Fibroblast of lung (primary cell): ENCODE results near the gene EIF4G1. TPM values are rescaled to one million over a fixed set of nuclear protein-coding genes. Genes with fewer than 3 reads are reported as not detected.

ENCODE experiments used
- DNase-seq, 2 donors: peaks; one replicate each; pipeline versions ENCODE4 v3.0.0 to v3.0.0-alpha.2; 2010; ENCODE audit warnings: low read depth in 2 of 2
- H2AFZ ChIP-seq: 2 replicates; pipeline ENCODE4 v1.5.1; 2012; ENCODE audit warnings: low read length, control low read depth, inconsistent platforms
- H3K27ac ChIP-seq: 2 replicates; pipeline ENCODE4 v1.5.1; 2011; ENCODE audit warnings: low read length, control low read depth; ENCODE audit not compliant: insufficient read depth
- H3K27me3 ChIP-seq: 2 replicates; pipeline ENCODE4 v1.5.1; 2011; ENCODE audit warnings: mild to moderate bottlenecking, low read length; ENCODE audit not compliant: control insufficient read depth, insufficient read depth
- H3K36me3 ChIP-seq: 2 replicates; pipeline ENCODE4 v1.5.1; 2011; ENCODE audit warnings: low read length; ENCODE audit not compliant: control insufficient read depth, insufficient read depth
- H3K4me1 ChIP-seq: 2 replicates; pipeline ENCODE4 v1.5.1; 2011; ENCODE audit warnings: low read length; ENCODE audit not compliant: control insufficient read depth, insufficient read depth; ENCODE audit errors: extremely low read depth
- H3K4me2 ChIP-seq: 2 replicates; pipeline ENCODE4 v1.5.1; 2011; ENCODE audit warnings: low read length, control low read depth; ENCODE audit not compliant: insufficient read depth; ENCODE audit errors: extremely low read depth
- H3K4me3 ChIP-seq, 4 experiments: fragments of 200-600 bp in 1 of 4; sonication (generic) in 1 of 4; replicated peaks in 1 of 4; 2 replicates each; pipeline ENCODE4 v1.5.1; 2011 to 2016; ENCODE audit warnings: low read length in 4 of 4, low read depth in 3 of 4, mild to moderate bottlenecking in 3 of 4, control low read depth in 2 of 4, inconsistent platforms in 1 of 4, mixed read lengths in 1 of 4; ENCODE audit not compliant: insufficient read depth in 1 of 4; ENCODE audit errors: control extremely low read depth in 1 of 4
- H3K79me2 ChIP-seq: 2 replicates; pipeline ENCODE4 v1.5.1; 2012; ENCODE audit warnings: mild to moderate bottlenecking, low read length, inconsistent platforms; ENCODE audit not compliant: control insufficient read depth, insufficient read depth
- H3K9ac ChIP-seq: 2 replicates; pipeline ENCODE4 v1.5.1; 2011; ENCODE audit warnings: mild to moderate bottlenecking, low read length, control low read depth; ENCODE audit not compliant: insufficient read depth
- H3K9me3 ChIP-seq: 2 replicates; pipeline ENCODE4 v1.5.1; 2012; ENCODE audit warnings: low read depth, low read length; ENCODE audit not compliant: control insufficient read depth, insufficient read depth
- H4K20me1 ChIP-seq: 2 replicates; pipeline ENCODE4 v1.5.1; 2011; ENCODE audit warnings: low read length; ENCODE audit not compliant: control insufficient read depth, insufficient read depth; ENCODE audit errors: extremely low read depth
- CTCF ChIP-seq, 2 donors: IDR thresholded peaks in 1 of 2; conservative IDR thresholded peaks in 1 of 2; 1 replicate in 1 of 2; 2 replicates in 1 of 2; pipeline ENCODE4 v1.5.1; 2011 to 2012; ENCODE audit warnings: low read length in 2 of 2, control low read depth in 1 of 2, inconsistent platforms in 1 of 2, low read depth in 1 of 2, mild to moderate bottlenecking in 1 of 2
- EZH2 ChIP-seq: IDR thresholded peaks from 2 replicates; pipeline ENCODE4 v1.5.1; 2012; ENCODE audit warnings: low read length, control low read depth, mild to moderate bottlenecking; ENCODE audit errors: missing control alignments
- polyA plus RNA-seq, 2 donors: library from polyadenylated mRNA; depleted of rRNA in 1 of 2; stranded (reverse) in 1 of 2; unstranded in 1 of 2; fragments of >200 nt; gene quantifications; 2 replicates each; pipeline ENCODE4 v1.2.1, GENCODE V29; 2011 to 2012; ENCODE audit warnings: missing spikeins in 1 of 2
- total RNA-seq: library from RNA; depleted of rRNA; stranded (reverse); fragments of >200 nt; gene quantifications from 2 replicates; pipeline ENCODE4 v1.2.1, GENCODE V29; 2014

EIF4G1 gene
- total and polyA plus RNA-seq, 2 donors (not counting 1 experiment from before 2014, with no cell fraction given): 235 to 263 TPM

GRCh38 chr3:184315543-184315867 is 1.1 kb downstream of the EIF4G1 start:
- Histone ChIP-seq H3K4me3 (peak overlapping the region; percentile 90 to 98 (median 95)), H3K79me2 (peaks cover 58% of the 10 kb centered on the region), H3K27me3 (no peaks in the 10 kb centered on the region), H3K9ac (peak overlapping the region; percentile 94), H2AFZ (no peak overlapping the region), H4K20me1 (peaks cover 4% of the 10 kb centered on the region), H3K36me3 (peaks cover 14% of the 10 kb centered on the region), H3K9me3 (no peaks in the 10 kb centered on the region), H3K4me2 (peak overlapping the region; percentile 95), H3K27ac (peak overlapping the region; percentile 95), H3K4me1 (peaks cover 20% of the 10 kb centered on the region)
- no peak for TF ChIP-seq EZH2
- TF ChIP-seq CTCF (conservative IDR thresholded peaks at IDR 0.05 in 1 of 2, IDR thresholded peaks at IDR 0.05 in 1 of 2; ENCODE audit: low read depth in 1 of 2, low read length in 2 of 2): no peak
- no peak for DNase-seq

GRCh38 chr3:184315871-184316661 is 1.7 kb downstream of the EIF4G1 start:
- no peaks in the 10 kb centered on the region for H3K9me3 ChIP-seq
- peaks cover 20% of the 10 kb centered on the region for H3K36me3 ChIP-seq
- no peak overlapping the region for H2AFZ ChIP-seq
- H3K27ac ChIP-seq: peak overlapping the region; percentile 95
- H3K27me3 ChIP-seq: no peaks in the 10 kb centered on the region
- no peak for TF ChIP-seq CTCF (conservative IDR thresholded peaks at IDR 0.05 in 1 of 2, IDR thresholded peaks at IDR 0.05 in 1 of 2; ENCODE audit: low read depth in 1 of 2, low read length in 2 of 2)
- TF ChIP-seq EZH2: no peak
- peak overlapping the region; percentile 95 for H3K4me2 ChIP-seq
- peaks cover 63% of the 10 kb centered on the region for H3K79me2 ChIP-seq
- DNase-seq: peak in 1 of 2 donors; percentile 23
- peak overlapping the region; percentile 90 to 98 (median 95) for H3K4me3 ChIP-seq
- H3K9ac ChIP-seq: peak overlapping the region; percentile 94
- peaks cover 4% of the 10 kb centered on the region for H4K20me1 ChIP-seq
- peaks cover 20% of the 10 kb centered on the region for H3K4me1 ChIP-seq

- peak overlapping the region; percentile 95 for H3K27ac ChIP-seq
- no peak overlapping the region for H3K9ac ChIP-seq
- H2AFZ ChIP-seq: no peak overlapping the region
- H3K4me1 ChIP-seq: peaks cover 23% of the 10 kb centered on the region
- peak overlapping the region; percentile 90 to 98 (median 95) for H3K4me3 ChIP-seq
- no peak for TF ChIP-seq CTCF (conservative IDR thresholded peaks at IDR 0.05 in 1 of 2, IDR thresholded peaks at IDR 0.05 in 1 of 2; ENCODE audit: low read depth in 1 of 2, low read length in 2 of 2)
- no peak for TF ChIP-seq EZH2
- H3K36me3 ChIP-seq: peaks cover 26% of the 10 kb centered on the region
- H3K79me2 ChIP-seq: peaks cover 70% of the 10 kb centered on the region
- no peak for DNase-seq
- peaks cover 4% of the 10 kb centered on the region for H4K20me1 ChIP-seq
- H3K27me3 ChIP-seq: no peaks in the 10 kb centered on the region
- no peaks in the 10 kb centered on the region for H3K9me3 ChIP-seq
- peak overlapping the region; percentile 95 for H3K4me2 ChIP-seq
Observed at GRCh38 chr3:184316792-184317191, 2.4 kb downstream of the EIF4G1 start.
